Prostate gland (tissue), 2 donors: ENCODE data around the gene FOXD1.

ENCODE experiments used
- CTCF ChIP-seq, 4 experiments: fragments of 200-600 bp in 2 of 4; fragments of 450-650 bp in 2 of 4; sonication (generic) in 2 of 4; IDR thresholded peaks; 1 replicate in 3 of 4; 2 replicates in 1 of 4; pipeline ENCODE4 v1.5.1; 2016 to 2019; ENCODE audit warnings: antibody characterized with exemption in 4 of 4, mild to moderate bottlenecking in 2 of 4, moderate library complexity in 2 of 4
- POLR2A ChIP-seq: fragments of 450-650 bp; IDR thresholded peaks from one replicate; pipeline ENCODE4 v1.6.1; 2016; ENCODE audit warnings: antibody characterized with exemption, mild to moderate bottlenecking

- TF ChIP-seq CTCF (IDR thresholded peaks at IDR 0.05) (no peak), POLR2A (no peak)
Measured at GRCh38 chr5:73433272-73433981, 15.2 kb downstream of the FOXD1 start.
